ENCODE data around the gene PAQR8. TPM values are rescaled to one million over a fixed set of nuclear protein-coding genes. Genes with fewer than 3 reads are reported as not detected.

The PAQR8 gene
- total and polyA plus RNA-seq, 2 of the 4 experiments (the other 2 are of a cell fraction), result 1.4 to 1.6 TPM

- Histone ChIP-seq H3K4me3 (ENCODE audit: insufficient read depth, low read depth, low read length) (no peak overlapping the region), H3K18ac (ENCODE audit: low read depth, low read length) (no peak overlapping the region), H3K4me2 (ENCODE audit: low read depth, low read length) (no peak overlapping the region), H3K56ac (ENCODE audit: extremely low read depth, insufficient read depth, low read length) (no peak overlapping the region), H2BK15ac (ENCODE audit: low read depth, low read length) (no peak overlapping the region), H3K4ac (ENCODE audit: low read depth, low read length) (no peak overlapping the region), H2AK9ac (replicated peaks; ENCODE audit: low read depth, low read length, poor library complexity) (no peak overlapping the region), H3K27ac (ENCODE audit: insufficient read depth, low read length) (no peak overlapping the region), H3K14ac (replicated peaks; ENCODE audit: low read depth, low read length) (no peak overlapping the region), H3K9ac (ENCODE audit: low read depth, low read length) (no peak overlapping the region), H4K5ac (ENCODE audit: low read depth, low read length) (no peak overlapping the region), H2BK5ac (ENCODE audit: low read depth, low read length, poor library complexity, severe bottlenecking) (no peak overlapping the region), H3K36me3 (ENCODE audit: control insufficient read depth, insufficient read depth, low read length) (no peaks in the 10 kb centered on the region), H4K8ac (ENCODE audit: low read depth in 2 of 2, low read length in 2 of 2) (no peak overlapping the region), H3K9me1 (ENCODE audit: insufficient read depth, low read length) (peaks cover 8% of the 10 kb centered on the region; the same call in 1 of the 2 replicates), H3K23ac (ENCODE audit: low read depth, low read length) (no peak overlapping the region), H4K91ac (ENCODE audit: insufficient read depth, low read depth, low read length) (no peak overlapping the region), H2AK5ac (ENCODE audit: low read depth, low read length) (peak overlapping the region; percentile 83; the same call in 1 of the 2 replicates), H2BK120ac (ENCODE audit: low read depth, low read length) (no peak overlapping the region), H2BK20ac (ENCODE audit: low read depth, low read length) (no peak overlapping the region), H2AFZ (replicated peaks; ENCODE audit: low read length, poor library complexity) (no peak overlapping the region), H3K4me1 (ENCODE audit: control insufficient read depth, insufficient read depth, low read length) (peaks cover 5% of the 10 kb centered on the region), H3K79me1 (ENCODE audit: low read depth in 1 of 2, low read length in 2 of 2) (no peaks in the 10 kb centered on the region; a peak in 1 of 4 replicates), H4K20me1 (ENCODE audit: insufficient read depth, low read length) (no peaks in the 10 kb centered on the region), H3K9me3 (ENCODE audit: control insufficient read depth, insufficient read depth, low read length) (no peaks in the 10 kb centered on the region), H3K27me3 (ENCODE audit: control insufficient read depth, insufficient read depth, low read length) (no peaks in the 10 kb centered on the region)
- no TSS peak for BruUV-seq (replicated peaks)
- CTCF ChIA-PET, result no interaction called here
- POLR2A ChIA-PET (ENCODE audit: unreplicated experiment), result no interaction called here
- in situ Hi-C loops (cut with MboI; ENCODE audit: low sequenced_read_pairs), result loop anchor here (10.0 kb wide), 1 partner anchor 227 kb away; no protein-coding TSS in a partner anchor
- no peak for DNase-seq
- WGBS, 2 experiments (ENCODE audit: extremely low coverage in 2 of 2, insufficient read length in 1 of 2), result no CpG with 5 or more reads among the region's 1 CpG
- TF ChIP-seq CEBPB (IDR thresholded peaks at IDR 0.05; ENCODE audit: low read depth, low read length), result no peak
- TF ChIP-seq SMC3 (IDR thresholded peaks at IDR 0.05; ENCODE audit: low read depth, low read length), result no peak
- no peak for TF ChIP-seq CTCF (conservative IDR thresholded peaks at IDR 0.05; ENCODE audit: low read depth, low read length)
- no peak for TF ChIP-seq MAFK (IDR thresholded peaks at IDR 0.05; ENCODE audit: low read depth, low read length)
- no peak for TF ChIP-seq RAD21 (IDR thresholded peaks at IDR 0.05; ENCODE audit: low read length)
- no peak for TF ChIP-seq NFE2L2 (IDR thresholded peaks at IDR 0.05; ENCODE audit: low read depth, low read length)
- no peak for TF ChIP-seq BHLHE40 (IDR thresholded peaks at IDR 0.05; ENCODE audit: low read depth, low read length)
- no peak for TF ChIP-seq RFX5 (IDR thresholded peaks at IDR 0.05; ENCODE audit: low read depth, low read length)
- no peak for TF ChIP-seq POLR2A (IDR thresholded peaks at IDR 0.05; ENCODE audit: low read depth, low read length)
- no peak for TF ChIP-seq CHD1 (IDR thresholded peaks at IDR 0.05; ENCODE audit: low read depth, low read length)
- TF ChIP-seq FOS (IDR thresholded peaks at IDR 0.05; ENCODE audit: low read depth, low read length), result no peak
- no peak for TF ChIP-seq MXI1 (IDR thresholded peaks at IDR 0.05; ENCODE audit: borderline replicate concordance, low read depth, low read length)
- TF ChIP-seq ELK1 (IDR thresholded peaks at IDR 0.05; ENCODE audit: borderline replicate concordance, low read depth, low read length), result no peak
- TF ChIP-seq USF2 (IDR thresholded peaks at IDR 0.05; ENCODE audit: low read depth, low read length), result no peak
- TF ChIP-seq MAZ (IDR thresholded peaks at IDR 0.05; ENCODE audit: borderline replicate concordance, low read depth, low read length), result no peak
- TF ChIP-seq RCOR1 (IDR thresholded peaks at IDR 0.05; ENCODE audit: insufficient replicate concordance, low read length), result no peak
- intact Hi-C loops (cut with micrococcal nuclease), result no loop called here
- ATAC-seq (ENCODE audit: low read depth), result no peak
- dilution Hi-C loops (cut with HindIII; ENCODE audit: low sequenced_read_pairs, unreplicated experiment), result no loop called here
Measured at GRCh38 chr6:52391599-52391998, 29.6 kb downstream of the PAQR8 start.
